ENCODE measurements around the gene OVOL1.

OVOL1 gene

GRCh38 chr11:65842144-65842543, 55.3 kb downstream of the OVOL1 start:
- ATAC-seq = no peak

GRCh38 chr11:65843811-65844210, 56.9 kb downstream of the OVOL1 start:
- no peak for TF ChIP-seq PPARA (CRISPR knock-in tag; IDR thresholded peaks at IDR 0.05; ENCODE audit: borderline replicate concordance)
- no peak for TF ChIP-seq TSHZ2 (CRISPR knock-in tag; IDR thresholded peaks at IDR 0.05)
- no peak for TF ChIP-seq BACH2 (CRISPR knock-in tag; IDR thresholded peaks at IDR 0.05; ENCODE audit: borderline replicate concordance)
- TF ChIP-seq ZNF70 (CRISPR knock-in tag; IDR thresholded peaks at IDR 0.05) = no peak
- no peak for TF ChIP-seq ISL1 (CRISPR knock-in tag; IDR thresholded peaks at IDR 0.05)
- TF ChIP-seq ARNTL (CRISPR knock-in tag; IDR thresholded peaks at IDR 0.05; ENCODE audit: borderline replicate concordance, low read depth) = no peak
- TF ChIP-seq ESRRG (CRISPR knock-in tag; IDR thresholded peaks at IDR 0.05) = no peak
- no peak for TF ChIP-seq TCF4 (CRISPR knock-in tag; IDR thresholded peaks at IDR 0.05; ENCODE audit: borderline replicate concordance)
- no peak for TF ChIP-seq ZNF8 (CRISPR knock-in tag; IDR thresholded peaks at IDR 0.05)
- no peak for TF ChIP-seq SNAI2 (CRISPR knock-in tag; IDR thresholded peaks at IDR 0.05)
- TF ChIP-seq RARB (CRISPR knock-in tag; IDR thresholded peaks at IDR 0.05) = no peak
- ATAC-seq = no peak

More at GRCh38 chr11:65842144-65842543, 55.3 kb downstream of the OVOL1 start:
- TF ChIP-seq RARB (CRISPR knock-in tag; IDR thresholded peaks at IDR 0.05) = no peak
- TF ChIP-seq TOX (CRISPR knock-in tag; IDR thresholded peaks at IDR 0.05; ENCODE audit: borderline replicate concordance) = no peak
- no peak for TF ChIP-seq ZC3H10 (CRISPR knock-in tag; IDR thresholded peaks at IDR 0.05)
- TF ChIP-seq CSDC2 (CRISPR knock-in tag; IDR thresholded peaks at IDR 0.05) = no peak
- no peak for TF ChIP-seq GLIS3 (CRISPR knock-in tag; IDR thresholded peaks at IDR 0.05)
- no peak for TF ChIP-seq PPARA (CRISPR knock-in tag; IDR thresholded peaks at IDR 0.05; ENCODE audit: borderline replicate concordance)
- no peak for TF ChIP-seq ISL1 (CRISPR knock-in tag; IDR thresholded peaks at IDR 0.05)
- TF ChIP-seq CREB5 (CRISPR knock-in tag; IDR thresholded peaks at IDR 0.05; ENCODE audit: low read depth) = no peak

GRCh38 chr11:65844231-65844872, 57.5 kb downstream of the OVOL1 start:
- no peak for ATAC-seq
- TF ChIP-seq CSDC2 (CRISPR knock-in tag; IDR thresholded peaks at IDR 0.05) (no peak), CREB5 (CRISPR knock-in tag; IDR thresholded peaks at IDR 0.05; ENCODE audit: low read depth) (no peak), ARNTL (CRISPR knock-in tag; IDR thresholded peaks at IDR 0.05; ENCODE audit: borderline replicate concordance, low read depth) (no peak), GLIS3 (CRISPR knock-in tag; IDR thresholded peaks at IDR 0.05) (no peak), PATZ1 (CRISPR knock-in tag; IDR thresholded peaks at IDR 0.05; ENCODE audit: borderline replicate concordance) (no peak), ZNF565 (CRISPR knock-in tag; conservative IDR thresholded peaks at IDR 0.05; ENCODE audit: low read depth) (no peak), OSR1 (CRISPR knock-in tag; IDR thresholded peaks at IDR 0.05) (no peak), ZFP30 (CRISPR knock-in tag; IDR thresholded peaks at IDR 0.05) (no peak), ZC3H10 (CRISPR knock-in tag; IDR thresholded peaks at IDR 0.05) (no peak)
